HL-60 (cell line): ENCODE measurements around the gene TACR3.

ENCODE experiments used
- CTCF ChIP-seq: IDR thresholded peaks from one replicate; pipeline ENCODE4 v1.5.1; 2011; ENCODE audit warnings: low read length, control low read depth, inconsistent platforms; ENCODE audit not compliant: insufficient read depth
- POLR2AphosphoS5 ChIP-seq: IDR thresholded peaks from 2 replicates; pipeline ENCODE4 v1.6.1; 2012; ENCODE audit warnings: low read depth
- REST ChIP-seq: IDR thresholded peaks from 2 replicates; pipeline ENCODE4 v1.6.1; 2012; ENCODE audit warnings: low read depth; ENCODE audit not compliant: insufficient replicate concordance

- TF ChIP-seq CTCF (no peak), REST (no peak), POLR2AphosphoS5 (no peak)
Observed at GRCh38 chr4:103719830-103720207, at the start of gene TACR3.
